GM12892 (cell line): ENCODE results near the gene ANO4.

Experiments used
- DNase-seq: peaks from one replicate; pipeline ENCODE4 v3.0.0; 2011; ENCODE audit not compliant: insufficient read length
- FAIRE-seq: peaks from 2 replicates; lab custom pipeline; 2011; peaks lifted over from hg19 to GRCh38; lab: Jason Lieb, UNC
- POLR2A ChIP-seq: IDR thresholded peaks from 2 replicates; pipeline ENCODE4 v1.6.1; 2011; ENCODE audit warnings: low read depth, low read length, control low read depth
- POLR2AphosphoS5 ChIP-seq: IDR thresholded peaks from 2 replicates; pipeline ENCODE4 v1.6.1; 2011; ENCODE audit warnings: low read depth, low read length, control low read depth
- TAF1 ChIP-seq: IDR thresholded peaks from 2 replicates; pipeline ENCODE4 v1.6.1; 2011; ENCODE audit warnings: low read depth, mild to moderate bottlenecking, control low read depth, low read length, borderline replicate concordance

ANO4 gene

GRCh38 chr12:100935929-100936328 lies 141.4 kb downstream of the ANO4 start:
- FAIRE-seq = no peak
- TF ChIP-seq POLR2A (no peak), POLR2AphosphoS5 (no peak), TAF1 (no peak)
- DNase-seq = no peak

DNA sequence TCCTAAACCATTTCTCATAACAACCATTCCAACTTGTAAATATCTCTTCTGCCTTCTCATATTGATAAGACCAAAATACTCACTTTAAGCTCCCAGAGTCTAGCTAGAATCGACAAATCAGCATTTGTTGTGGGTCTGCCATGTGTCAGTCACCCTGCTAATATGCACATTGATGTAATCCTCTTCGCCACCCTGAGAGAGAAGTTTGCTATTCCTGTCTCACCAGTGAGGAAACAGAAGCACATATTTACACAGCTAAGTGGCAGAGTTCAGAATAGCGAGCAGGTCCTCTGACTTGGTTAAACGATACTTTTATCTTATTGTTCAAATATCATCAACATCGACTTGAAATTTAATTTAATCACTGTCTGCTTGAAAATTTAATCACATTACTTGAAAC lies 142.1 kb downstream of the ANO4 start:
- TF ChIP-seq POLR2A (no peak), TAF1 (no peak), POLR2AphosphoS5 (no peak)

GRCh38 chr12:100940503-100940902 lies 145.9 kb downstream of the ANO4 start:
- FAIRE-seq = no peak

More for the DNA sequence above, 142.1 kb downstream of the ANO4 start:
- DNase-seq (no peak), FAIRE-seq (no peak)

DNA sequence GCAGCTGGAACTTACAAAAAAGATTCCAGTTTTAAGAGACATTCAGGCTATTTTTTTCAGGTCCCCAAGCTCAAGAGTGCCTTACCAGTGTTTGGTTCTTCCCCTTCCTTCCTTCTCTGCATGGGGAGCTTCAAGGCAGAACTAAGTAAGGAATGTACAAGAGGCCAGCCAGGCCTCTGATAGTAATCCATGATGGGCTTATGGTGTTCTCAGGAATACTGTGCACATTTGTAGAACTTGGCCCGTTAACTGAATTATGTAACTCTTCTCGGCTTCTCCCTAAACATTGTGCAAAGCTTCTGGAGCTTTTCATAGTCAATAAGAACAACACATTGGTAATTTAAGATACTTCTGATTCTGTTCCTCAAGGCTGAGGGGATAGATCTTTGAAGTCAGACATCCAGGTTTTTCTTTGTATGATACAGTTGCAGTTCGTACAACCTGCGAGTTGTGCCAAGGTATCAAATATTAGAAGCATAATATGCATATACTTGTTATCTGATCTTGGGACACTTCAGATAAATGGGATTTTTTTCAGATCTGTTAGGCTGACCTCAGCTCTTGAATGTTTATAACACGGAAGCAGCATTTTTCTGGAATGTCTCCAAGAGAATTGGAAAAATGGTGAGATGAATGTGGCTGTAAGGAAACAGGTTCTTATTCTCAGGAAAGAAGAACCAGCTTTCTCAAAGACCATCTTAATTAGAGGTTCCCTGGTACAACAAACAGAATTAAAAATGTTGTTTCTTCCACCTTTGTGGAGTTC lies 148.6 kb downstream of the ANO4 start:
- DNase-seq (no peak), FAIRE-seq (no peak)
- TF ChIP-seq POLR2A = no peak
- no peak for TF ChIP-seq POLR2AphosphoS5
- TF ChIP-seq TAF1 = no peak

More at GRCh38 chr12:100940503-100940902, 145.9 kb downstream of the ANO4 start:
- no peak for DNase-seq
- TF ChIP-seq TAF1 = no peak
- TF ChIP-seq POLR2AphosphoS5 = no peak
- TF ChIP-seq POLR2A = no peak

DNA sequence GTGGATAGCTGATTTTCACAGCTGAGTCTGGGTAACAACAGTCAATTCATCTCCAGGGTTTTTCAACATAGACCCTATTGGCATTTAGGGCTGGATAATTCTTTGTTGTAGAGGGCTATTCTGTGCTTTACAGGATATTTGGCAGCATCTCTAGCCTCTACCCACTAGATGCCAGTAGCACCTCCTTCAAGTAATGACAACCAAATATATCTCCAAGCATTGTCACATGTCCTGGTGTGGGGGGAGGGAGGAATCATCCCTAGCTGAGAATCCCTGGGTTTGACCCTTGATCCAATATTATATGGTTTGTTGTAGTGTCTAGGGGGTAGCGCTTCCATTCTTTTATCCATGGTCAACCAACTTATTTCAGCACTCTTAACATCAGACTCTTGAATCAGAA lies 157.2 kb downstream of the ANO4 start:
- FAIRE-seq = no peak
- no peak for TF ChIP-seq POLR2AphosphoS5
- TF ChIP-seq POLR2A = no peak
- no peak for TF ChIP-seq TAF1
- no peak for DNase-seq

GRCh38 chr12:100953217-100953616 lies 158.6 kb downstream of the ANO4 start:
- FAIRE-seq = no peak

DNA sequence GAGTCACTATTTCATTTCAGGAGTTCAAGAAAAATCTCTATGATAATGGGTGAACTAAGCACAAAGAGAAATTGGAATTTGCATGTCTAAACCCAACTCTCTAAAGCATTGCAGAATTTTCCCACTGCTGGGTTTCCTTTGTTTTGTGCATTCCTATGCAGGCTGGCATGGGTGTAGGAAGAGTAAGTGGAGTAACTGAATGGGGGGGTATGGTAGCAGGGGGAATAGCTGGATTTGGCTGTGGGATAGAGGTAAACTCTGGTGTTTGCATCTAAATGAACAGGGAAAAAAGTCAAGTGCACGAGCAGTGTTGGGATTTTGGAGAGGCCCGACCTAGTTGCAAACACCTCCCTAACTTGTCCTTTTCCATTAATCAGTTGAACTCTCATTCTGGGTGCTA lies 159.1 kb downstream of the ANO4 start:
- no peak for FAIRE-seq

More at GRCh38 chr12:100953217-100953616, 158.6 kb downstream of the ANO4 start:
- DNase-seq = no peak
- TF ChIP-seq POLR2A (no peak), POLR2AphosphoS5 (no peak), TAF1 (no peak)

DNA sequence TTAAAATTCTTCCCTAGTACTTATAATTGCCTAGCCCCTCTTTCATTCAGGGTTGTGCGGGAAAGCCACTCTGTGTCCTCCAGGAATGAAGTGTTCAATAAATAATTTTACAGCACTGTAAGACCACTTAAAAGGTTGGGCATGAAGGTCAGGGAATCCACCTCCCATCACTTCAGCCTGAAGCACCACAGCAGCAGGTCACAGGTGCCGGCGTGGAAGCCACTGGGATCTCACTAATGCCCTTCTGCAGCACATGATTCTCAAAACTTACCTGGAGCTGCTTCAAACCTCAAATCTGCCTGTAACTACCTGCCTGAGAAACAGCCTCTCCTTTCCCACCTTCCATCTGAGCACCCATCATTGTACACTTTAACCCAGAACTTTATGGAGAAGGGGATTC lies 159.5 kb downstream of the ANO4 start:
- FAIRE-seq (no peak), DNase-seq (no peak)
- TF ChIP-seq POLR2A (no peak), TAF1 (no peak), POLR2AphosphoS5 (no peak)

More for the DNA sequence above, 159.1 kb downstream of the ANO4 start:
- TF ChIP-seq TAF1 (no peak), POLR2AphosphoS5 (no peak), POLR2A (no peak)
- DNase-seq = no peak

- FAIRE-seq (no peak), DNase-seq (no peak)
- no peak for TF ChIP-seq POLR2A
- TF ChIP-seq TAF1 = no peak
- no peak for TF ChIP-seq POLR2AphosphoS5
Observed at GRCh38 chr12:100955139-100955538, 160.6 kb downstream of the ANO4 start.

- no peak for DNase-seq
- FAIRE-seq = no peak
- TF ChIP-seq POLR2AphosphoS5 (no peak), TAF1 (no peak), POLR2A (no peak)
Observed at GRCh38 chr12:100956311-100956852, 161.8 kb downstream of the ANO4 start.

GRCh38 chr12:100959481-100959880 lies 164.9 kb downstream of the ANO4 start:
- FAIRE-seq (no peak), DNase-seq (no peak)
- no peak for TF ChIP-seq POLR2A
- no peak for TF ChIP-seq POLR2AphosphoS5
